Body of pancreas (tissue), 4 donors: Measurements from ENCODE around the gene ZNF619. TPM values are rescaled to one million over a fixed set of nuclear protein-coding genes. Genes with fewer than 3 reads are reported as not detected.

Experiments used
- ATAC-seq: fragments of 150-250 bp; one replicate; pipeline ENCODE4 v1.9.1; 2016
- DNase-seq, 4 donors: peaks; one replicate each; pipeline ENCODE4 v3.0.0-alpha.2; 2019
- H3K27ac ChIP-seq, 4 donors: fragments of 200-600 bp; sonication (generic); 1 replicate in 3 of 4; 2 replicates in 1 of 4; pipeline versions ENCODE4 v1.5.1 to v1.6.1; 2016 to 2019; ENCODE audit warnings: mild to moderate bottlenecking in 1 of 4, mixed read lengths in 1 of 4, moderate library complexity in 1 of 4
- H3K27me3 ChIP-seq, 2 donors: fragments of 200-600 bp; sonication (generic); one replicate each; pipeline ENCODE4 v1.6.0; 2016; ENCODE audit warnings: mild to moderate bottlenecking in 1 of 2
- H3K36me3 ChIP-seq, 2 donors: fragments of 200-600 bp; sonication (generic); replicated peaks in 1 of 2; 2 replicates each; pipeline ENCODE4 v1.5.1; 2016; ENCODE audit warnings: low read depth in 2 of 2; ENCODE audit not compliant: insufficient read depth in 1 of 2
- H3K4me1 ChIP-seq: fragments of 200-600 bp; sonication (generic); one replicate; pipeline ENCODE4 v1.6.0; 2016
- H3K4me3 ChIP-seq, 2 donors: fragments of 200-600 bp; sonication (generic); 1 replicate in 1 of 2; 2 replicates in 1 of 2; pipeline ENCODE4 v1.5.1; 2016 to 2019
- H3K9me3 ChIP-seq, 3 donors: fragments of 200-600 bp; sonication (generic); 1 replicate in 2 of 3; 2 replicates in 1 of 3; pipeline ENCODE4 v1.5.1; 2016
- CTCF ChIP-seq, 7 experiments: fragments of 450-650 bp in 4 of 7; fragments of 200-600 bp in 3 of 7; sonication (generic) in 3 of 7; IDR thresholded peaks; one replicate each; pipeline ENCODE4 v1.5.1; 2016 to 2019; ENCODE audit warnings: antibody characterized with exemption in 7 of 7
- POLR2A ChIP-seq, 3 donors: fragments of 450-650 bp; IDR thresholded peaks; one replicate each; pipeline ENCODE4 v1.6.1; 2016; ENCODE audit warnings: antibody characterized with exemption in 3 of 3, mild to moderate bottlenecking in 2 of 3
- WGBS, 2 donors: methylation state at CpG; one replicate each; pipeline ENCODE4 v1.1.5; 2017; 5-methylcytosine and 5-hydroxymethylcytosine counted together
- intact Hi-C: fragments of 100-400 bp; cut with DNase I; formaldehyde crosslinking; loops from one replicate; pipeline ENCODE4 v1.15.1; 2023
- total RNA-seq, 2 donors: library from RNA; depleted of rRNA; stranded (reverse); fragments of >200 nt; gene quantifications; one replicate each; pipeline ENCODE4 v1.1.0, GENCODE V29; 2016

Gene ZNF619
- total RNA-seq, 2 donors from 2014 or later = 3.0 to 3.9 TPM

- Histone ChIP-seq H3K9me3 (no peaks in the 10 kb centered on the region), H3K27me3 (no peaks in the 10 kb centered on the region), H3K36me3 (no peaks in the 10 kb centered on the region), H3K4me3 (no peak overlapping the region), H3K4me1 (no peaks in the 10 kb centered on the region), H3K27ac (no peak overlapping the region)
- TF ChIP-seq CTCF (IDR thresholded peaks at IDR 0.05) = no peak
- TF ChIP-seq POLR2A (IDR thresholded peaks at IDR 0.05) = no peak
- 61 to 71% methylated on average over 4 of the region's 4 CpGs for WGBS, 2 donors
- no peak for DNase-seq
- ATAC-seq = no peak
- intact Hi-C loops = loop anchor here (10.0 kb wide), 1 partner anchor 121 kb away; no protein-coding TSS in a partner anchor
Measured at GRCh38 chr3:40445880-40446279, 31.0 kb upstream of the ZNF619 start.

GRCh38 chr3:40450438-40450837, 26.5 kb upstream of the ZNF619 start:
- no peak for ATAC-seq
- 83 to 87% methylated on average over 2 of the region's 2 CpGs for WGBS, 2 donors
- intact Hi-C loops = no loop called here

GRCh38 chr3:40451551-40451950, 25.4 kb upstream of the ZNF619 start:
- TF ChIP-seq POLR2A (IDR thresholded peaks at IDR 0.05) = no peak
- TF ChIP-seq CTCF (IDR thresholded peaks at IDR 0.05) = no peak
- H3K4me1 ChIP-seq = peaks cover 27% of the 10 kb centered on the region
- no peaks in the 10 kb centered on the region for H3K9me3 ChIP-seq
- no peaks in the 10 kb centered on the region for H3K27me3 ChIP-seq
- ATAC-seq (no peak), DNase-seq (no peak)
- peak overlapping the region; percentile 93 to 97 (median 94) for H3K27ac ChIP-seq
- no peaks in the 10 kb centered on the region for H3K36me3 ChIP-seq
- H3K4me3 ChIP-seq = no peak overlapping the region
- intact Hi-C loops = no loop called here

More at GRCh38 chr3:40450438-40450837, 26.5 kb upstream of the ZNF619 start:
- TF ChIP-seq CTCF (IDR thresholded peaks at IDR 0.05) (no peak), POLR2A (IDR thresholded peaks at IDR 0.05) (no peak)
- Histone ChIP-seq H3K4me1 (peaks cover 22% of the 10 kb centered on the region), H3K9me3 (no peaks in the 10 kb centered on the region), H3K4me3 (no peak overlapping the region), H3K27ac (no peak overlapping the region), H3K36me3 (no peaks in the 10 kb centered on the region), H3K27me3 (no peaks in the 10 kb centered on the region)
- no peak for DNase-seq

- Histone ChIP-seq H3K4me3 (no peak overlapping the region), H3K36me3 (no peaks in the 10 kb centered on the region), H3K27me3 (no peaks in the 10 kb centered on the region), H3K9me3 (no peaks in the 10 kb centered on the region), H3K4me1 (peaks cover 28% of the 10 kb centered on the region), H3K27ac (peak overlapping the region; percentile 93 to 97 (median 94))
- DNase-seq = no peak
- TF ChIP-seq POLR2A (IDR thresholded peaks at IDR 0.05) (no peak), CTCF (IDR thresholded peaks at IDR 0.05) (no peak)
- ATAC-seq = no peak
- WGBS, 2 donors = 26 to 35% methylated on average over 1 of the region's 1 CpG
- intact Hi-C loops = no loop called here
Measured at GRCh38 chr3:40452057-40452456, 24.9 kb upstream of the ZNF619 start.

GRCh38 chr3:40452562-40452875, 24.4 kb upstream of the ZNF619 start:
- intact Hi-C loops = no loop called here
- TF ChIP-seq CTCF (IDR thresholded peaks at IDR 0.05) = no peak
- TF ChIP-seq POLR2A (IDR thresholded peaks at IDR 0.05) = no peak
- Histone ChIP-seq H3K9me3 (no peaks in the 10 kb centered on the region), H3K4me3 (peak overlapping the region; percentile 41 to 48), H3K27ac (peak overlapping the region; percentile 93 to 97 (median 94)), H3K4me1 (peaks cover 28% of the 10 kb centered on the region), H3K36me3 (no peaks in the 10 kb centered on the region), H3K27me3 (no peaks in the 10 kb centered on the region)
- ATAC-seq = no peak
- 0 to 3% methylated on average over 2 to 7 of the region's 7 CpGs for WGBS, 2 donors
- DNase-seq = no peak
